NCI-H2171 treated with DMSO at 0.1 percent for 48 hours (cell line): ENCODE data around the gene SYT9.

Experiments
- DNase-seq: peaks from one replicate; lab custom pipeline; 2025; lab: John Stamatoyannopoulos, UW

SYT9 gene

GRCh38 chr11:7428196-7428595 lies 176.5 kb downstream of the SYT9 start:
- no peak for DNase-seq

GRCh38 chr11:7430496-7430895 lies 178.8 kb downstream of the SYT9 start:
- DNase-seq = no peak

- DNase-seq = no peak
Observed at GRCh38 chr11:7435176-7435575, 183.5 kb downstream of the SYT9 start.

- no peak for DNase-seq
Observed at GRCh38 chr11:7436146-7436545, 184.4 kb downstream of the SYT9 start.

GRCh38 chr11:7436657-7437056 lies 185.0 kb downstream of the SYT9 start:
- DNase-seq = no peak

GRCh38 chr11:7437696-7438095 lies 186.0 kb downstream of the SYT9 start:
- DNase-seq = no peak

- no peak for DNase-seq
Observed at GRCh38 chr11:7439746-7440320, 188.1 kb downstream of the SYT9 start.

GRCh38 chr11:7442588-7443215 lies 191.0 kb downstream of the SYT9 start:
- DNase-seq = peak; percentile 19

- no peak for DNase-seq
Observed at GRCh38 chr11:7444091-7444981, 192.6 kb downstream of the SYT9 start.

- no peak for DNase-seq
Observed at GRCh38 chr11:7445564-7445963, 193.9 kb downstream of the SYT9 start.

- no peak for DNase-seq
Observed at GRCh38 chr11:7448201-7448600, 196.5 kb downstream of the SYT9 start.

- DNase-seq = no peak
Observed at GRCh38 chr11:7449211-7449840, 197.6 kb downstream of the SYT9 start.

- no peak for DNase-seq
Observed at GRCh38 chr11:7449841-7450214, 198.1 kb downstream of the SYT9 start.

GRCh38 chr11:7450836-7451235 lies 199.1 kb downstream of the SYT9 start:
- no peak for DNase-seq

- no peak for DNase-seq
Observed at GRCh38 chr11:7451520-7451919, 199.8 kb downstream of the SYT9 start.

GRCh38 chr11:7451952-7452494 lies 200.3 kb downstream of the SYT9 start:
- no peak for DNase-seq

GRCh38 chr11:7454854-7455253 lies 203.2 kb downstream of the SYT9 start:
- no peak for DNase-seq

GRCh38 chr11:7457211-7457610 lies 205.5 kb downstream of the SYT9 start:
- DNase-seq = no peak

- no peak for DNase-seq
Observed at GRCh38 chr11:7462706-7463105, 211.0 kb downstream of the SYT9 start.

GRCh38 chr11:7467652-7468051 lies 215.9 kb downstream of the SYT9 start:
- DNase-seq = no peak

GRCh38 chr11:7469351-7469865 lies 217.7 kb downstream of the SYT9 start:
- no peak for DNase-seq

GRCh38 chr11:7471071-7471470 lies 219.4 kb downstream of the SYT9 start:
- no peak for DNase-seq
